RWPE1 (cell line): ENCODE measurements around the gene RIPK4.

Experiments used
- CTCF ChIA-PET: fragments of 350-600 bp; sonication (Branson Sonifier 250); formaldehyde crosslinking; extraction: SDS; loops from one replicate; lab custom pipeline; 2021; lab: Yijun Ruan, JAX
- POLR2A ChIA-PET: fragments of 400-600 bp; formaldehyde crosslinking; extraction: SDS; loops from one replicate; lab custom pipeline; 2020; ENCODE audit warnings: antibody characterized with exemption; ENCODE audit not compliant: low non-redundant PET; lab: Yijun Ruan, JAX
- DNase-seq: peaks from one replicate; pipeline ENCODE4 v3.0.0; 2012; ENCODE audit warnings: low spot score
- H3K27ac ChIP-seq: fragments of 450-650 bp; 2 replicates; pipeline ENCODE4 v1.5.1; 2017
- TF ChIP-seq, protein P1 (sequence below): fragments of 450-650 bp; conservative IDR thresholded peaks from 2 replicates; pipeline ENCODE4 v1.5.1; 2017; ENCODE audit warnings: low read depth, mild to moderate bottlenecking

The RIPK4 gene

DNA sequence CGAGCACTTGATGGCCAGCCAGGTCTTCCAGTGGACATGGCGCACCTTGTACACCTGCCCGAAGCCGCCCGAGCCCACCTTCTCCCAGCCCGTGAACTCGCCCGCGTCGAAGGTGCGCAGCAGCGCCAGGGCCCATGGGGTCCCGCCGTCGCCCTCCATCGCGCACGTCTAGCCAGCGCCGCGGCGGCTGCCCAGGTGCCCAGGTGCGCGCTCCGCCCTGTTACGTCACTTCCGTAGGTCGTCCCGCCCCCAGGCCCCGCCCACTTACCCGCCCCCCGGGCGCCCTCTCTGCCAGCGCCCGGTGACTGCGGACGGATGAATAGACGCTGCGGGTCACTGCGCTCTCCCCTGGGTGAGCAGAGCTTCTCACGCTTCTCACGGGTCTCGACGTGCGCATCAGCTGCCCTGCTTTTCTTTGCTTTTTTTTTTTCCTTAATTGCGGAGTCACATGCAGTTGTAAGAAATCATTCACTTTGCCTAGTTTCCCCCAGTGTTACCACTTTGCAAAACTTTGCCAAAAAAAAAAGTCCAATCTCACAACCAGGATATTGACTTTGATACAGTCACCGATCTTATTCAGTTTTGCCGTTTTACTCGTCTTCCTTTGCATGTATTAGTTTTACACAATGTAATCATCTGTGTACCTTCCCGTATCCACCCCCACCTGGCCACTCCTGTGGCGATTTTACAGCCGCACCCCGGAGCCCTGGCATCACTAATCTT is at the start of gene RIPK4:
RIPK4 (minus strand) TSS at position 170 of the 723 bp plus-strand sequence; CDS start at position 159, 11 bp downstream.
- TF ChIP-seq, protein P1, sequence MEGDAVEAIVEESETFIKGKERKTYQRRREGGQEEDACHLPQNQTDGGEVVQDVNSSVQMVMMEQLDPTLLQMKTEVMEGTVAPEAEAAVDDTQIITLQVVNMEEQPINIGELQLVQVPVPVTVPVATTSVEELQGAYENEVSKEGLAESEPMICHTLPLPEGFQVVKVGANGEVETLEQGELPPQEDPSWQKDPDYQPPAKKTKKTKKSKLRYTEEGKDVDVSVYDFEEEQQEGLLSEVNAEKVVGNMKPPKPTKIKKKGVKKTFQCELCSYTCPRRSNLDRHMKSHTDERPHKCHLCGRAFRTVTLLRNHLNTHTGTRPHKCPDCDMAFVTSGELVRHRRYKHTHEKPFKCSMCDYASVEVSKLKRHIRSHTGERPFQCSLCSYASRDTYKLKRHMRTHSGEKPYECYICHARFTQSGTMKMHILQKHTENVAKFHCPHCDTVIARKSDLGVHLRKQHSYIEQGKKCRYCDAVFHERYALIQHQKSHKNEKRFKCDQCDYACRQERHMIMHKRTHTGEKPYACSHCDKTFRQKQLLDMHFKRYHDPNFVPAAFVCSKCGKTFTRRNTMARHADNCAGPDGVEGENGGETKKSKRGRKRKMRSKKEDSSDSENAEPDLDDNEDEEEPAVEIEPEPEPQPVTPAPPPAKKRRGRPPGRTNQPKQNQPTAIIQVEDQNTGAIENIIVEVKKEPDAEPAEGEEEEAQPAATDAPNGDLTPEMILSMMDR, result no peak
- ChIA-PET POLR2A (no interaction called here), CTCF (interaction anchor here (1.2 to 7.1 kb wide), 3 partner anchors 11 to 155 kb away, joined by 4 to 41 read pairs (median 11); no protein-coding TSS in a partner anchor)
- H3K27ac ChIP-seq, result peak within 1 kb of the TSS; percentile 95
- DNase-seq, result peak; percentile 90

DNA sequence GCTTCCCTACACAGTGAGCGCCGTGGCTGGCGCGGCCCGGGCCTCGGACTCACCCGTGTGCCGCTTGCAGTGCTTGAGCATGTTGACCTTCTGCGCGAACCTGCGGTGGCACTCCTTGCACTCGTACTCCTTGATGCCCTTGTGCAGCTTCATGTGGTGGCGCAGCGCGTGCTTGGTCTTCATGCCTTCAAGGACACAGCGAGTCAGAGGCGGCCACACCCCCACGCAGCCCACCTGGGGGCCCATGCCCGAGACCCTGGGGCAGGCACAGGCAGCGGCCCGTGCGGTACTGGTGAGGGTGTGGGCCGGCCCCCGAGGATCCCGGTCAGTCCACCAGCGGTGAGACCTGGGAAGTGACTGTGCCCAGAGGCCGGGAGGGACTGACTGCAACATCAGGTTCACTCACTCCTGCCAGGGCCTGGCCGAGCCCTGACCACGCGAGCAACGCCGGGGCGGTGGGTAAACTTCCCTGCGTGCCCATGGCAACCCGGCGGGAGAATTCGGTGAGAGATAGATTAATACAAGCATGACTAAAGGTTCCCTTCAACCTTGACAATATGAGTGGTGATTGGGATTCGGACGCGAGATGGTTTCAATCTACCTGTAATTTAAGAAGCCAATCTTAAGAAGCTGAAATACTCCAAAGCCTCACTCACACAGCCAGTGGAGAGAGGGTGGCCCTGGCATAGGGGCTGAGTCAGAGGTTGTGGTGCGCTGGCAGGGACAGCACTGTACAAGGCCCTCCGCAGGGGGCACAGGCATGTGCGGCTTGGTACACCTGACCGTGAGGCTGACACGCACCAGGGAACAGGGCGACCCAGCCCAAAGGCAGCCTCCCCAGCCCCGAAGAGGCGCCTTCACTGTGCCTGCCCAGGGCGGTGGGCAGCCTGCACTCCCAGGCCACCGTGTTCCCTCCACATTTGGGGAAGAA is 49.1 kb upstream of the RIPK4 start:
- ChIA-PET CTCF (interaction anchor here (0.6 to 2.9 kb wide), 15 partner anchors 8 to 301 kb away, joined by 3 to 22 read pairs (median 4); no protein-coding TSS in a partner anchor), POLR2A (no interaction called here)
- TF ChIP-seq, protein P1, result no peak
- DNase-seq, result no peak
- H3K27ac ChIP-seq, result peak overlapping the region; percentile 50

DNA sequence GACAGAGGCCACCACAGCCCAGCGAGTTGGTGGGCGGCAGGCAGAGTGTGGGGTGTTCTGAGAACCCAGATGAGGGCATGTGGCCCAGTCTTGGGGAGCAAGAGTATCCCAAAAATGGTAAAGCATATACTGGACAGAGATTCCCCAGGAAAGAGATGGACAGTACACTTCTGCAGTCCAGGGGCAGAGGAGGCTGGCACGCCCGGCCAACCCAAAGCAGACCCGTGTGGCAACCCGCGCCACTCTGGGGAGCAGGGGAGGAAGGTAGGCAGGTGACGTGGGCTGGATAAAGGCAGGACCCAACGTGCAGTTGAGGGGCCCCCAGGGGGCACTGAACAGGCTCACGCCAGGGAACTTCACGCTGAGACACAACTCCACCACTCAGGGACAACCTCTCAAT is 46.4 kb upstream of the RIPK4 start:
- DNase-seq, result no peak
- POLR2A ChIA-PET, result no interaction called here
- CTCF ChIA-PET, result no interaction called here
- peak overlapping the region; percentile 23; the same call in 1 of the 2 replicates for H3K27ac ChIP-seq
- TF ChIP-seq, protein P1, result no peak

DNA sequence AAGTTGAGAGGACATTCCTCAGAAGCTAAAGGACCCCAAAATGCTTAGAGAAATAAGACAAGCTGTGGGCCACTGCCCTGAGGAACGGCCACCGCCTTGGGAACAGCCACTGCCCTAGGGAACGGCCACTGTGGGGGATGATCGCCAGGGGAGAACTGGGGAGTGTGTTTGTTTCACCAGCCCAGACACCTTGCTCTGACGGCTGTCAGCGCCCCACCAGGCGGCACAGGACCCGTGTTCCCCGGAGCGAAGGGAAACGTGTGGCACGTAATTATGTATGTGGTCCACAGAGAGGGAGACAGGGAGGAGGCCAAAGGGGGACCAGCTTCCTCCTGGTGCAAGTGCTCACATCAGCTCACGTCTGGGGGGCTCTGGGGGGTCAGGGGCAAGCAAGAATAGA is 45.8 kb upstream of the RIPK4 start:
- POLR2A ChIA-PET, result no interaction called here
- no peak for DNase-seq
- H3K27ac ChIP-seq, result peak overlapping the region; percentile 23
- TF ChIP-seq, protein P1, result no peak
- CTCF ChIA-PET, result interaction anchor here (0.5 kb wide), 1 partner anchor 18 kb away, joined by 4 read pairs; no protein-coding TSS in a partner anchor

DNA sequence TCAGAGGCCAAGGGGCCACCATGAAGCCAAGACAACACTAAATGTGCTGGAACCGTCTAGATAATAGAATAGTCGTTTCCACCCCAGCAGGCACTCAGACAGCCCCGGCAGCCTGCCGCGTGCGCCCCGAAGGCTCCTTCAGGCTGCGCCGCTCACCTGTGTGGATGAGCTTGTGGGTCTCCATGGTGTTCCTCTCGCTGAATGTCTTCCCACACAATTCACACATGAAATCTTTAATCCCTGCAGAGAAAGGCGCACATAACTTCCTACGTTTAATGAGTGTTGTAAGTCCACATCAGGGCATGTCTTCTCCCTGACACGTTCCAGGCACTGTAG is 43.7 kb upstream of the RIPK4 start:
- ChIA-PET POLR2A (no interaction called here), CTCF (no interaction called here)
- TF ChIP-seq, protein P1, result no peak
- H3K27ac ChIP-seq, result no peak overlapping the region
- DNase-seq, result no peak
